AG04449 (cell line): ENCODE measurements around the gene SNF8.

Experiments
- CTCF ChIA-PET: fragments of 350-600 bp; formaldehyde crosslinking; extraction: SDS; loops from one replicate; lab custom pipeline; 2021; ENCODE audit warnings: antibody characterized with exemption; lab: Yijun Ruan, JAX
- POLR2A ChIA-PET: fragments of 400-600, 350-600 bp; formaldehyde crosslinking; extraction: SDS; loops from one replicate; lab custom pipeline; 2020; ENCODE audit warnings: antibody characterized with exemption, inconsistent platforms; lab: Yijun Ruan, JAX
- DNase-seq: peaks from one replicate; pipeline ENCODE4 v3.0.0-alpha.2; 2010; ENCODE audit warnings: low read depth, low spot score
- H3K4me3 ChIP-seq: 2 replicates; pipeline ENCODE4 v1.5.1; 2011; ENCODE audit warnings: low read depth, mild to moderate bottlenecking, control low read depth, low read length
- TF ChIP-seq, protein P1 (sequence below): IDR thresholded peaks from one replicate; pipeline ENCODE4 v1.5.1; 2011; ENCODE audit warnings: mild to moderate bottlenecking, moderate library complexity, low read length, control low read depth, inconsistent platforms; ENCODE audit not compliant: insufficient read depth; ENCODE audit errors: missing control alignments

SNF8 gene

GRCh38 chr17:48970224-48970623, 25.6 kb upstream of the SNF8 start:
- TF ChIP-seq, protein P1, sequence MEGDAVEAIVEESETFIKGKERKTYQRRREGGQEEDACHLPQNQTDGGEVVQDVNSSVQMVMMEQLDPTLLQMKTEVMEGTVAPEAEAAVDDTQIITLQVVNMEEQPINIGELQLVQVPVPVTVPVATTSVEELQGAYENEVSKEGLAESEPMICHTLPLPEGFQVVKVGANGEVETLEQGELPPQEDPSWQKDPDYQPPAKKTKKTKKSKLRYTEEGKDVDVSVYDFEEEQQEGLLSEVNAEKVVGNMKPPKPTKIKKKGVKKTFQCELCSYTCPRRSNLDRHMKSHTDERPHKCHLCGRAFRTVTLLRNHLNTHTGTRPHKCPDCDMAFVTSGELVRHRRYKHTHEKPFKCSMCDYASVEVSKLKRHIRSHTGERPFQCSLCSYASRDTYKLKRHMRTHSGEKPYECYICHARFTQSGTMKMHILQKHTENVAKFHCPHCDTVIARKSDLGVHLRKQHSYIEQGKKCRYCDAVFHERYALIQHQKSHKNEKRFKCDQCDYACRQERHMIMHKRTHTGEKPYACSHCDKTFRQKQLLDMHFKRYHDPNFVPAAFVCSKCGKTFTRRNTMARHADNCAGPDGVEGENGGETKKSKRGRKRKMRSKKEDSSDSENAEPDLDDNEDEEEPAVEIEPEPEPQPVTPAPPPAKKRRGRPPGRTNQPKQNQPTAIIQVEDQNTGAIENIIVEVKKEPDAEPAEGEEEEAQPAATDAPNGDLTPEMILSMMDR = no peak
- ChIA-PET POLR2A (no interaction called here), CTCF (interaction anchor here (1.1 to 2.6 kb wide), 3 partner anchors 9 to 63 kb away, joined by 6 to 11 read pairs (median 7); no protein-coding TSS in a partner anchor)
- no peak overlapping the region for H3K4me3 ChIP-seq
- DNase-seq = no peak

DNA sequence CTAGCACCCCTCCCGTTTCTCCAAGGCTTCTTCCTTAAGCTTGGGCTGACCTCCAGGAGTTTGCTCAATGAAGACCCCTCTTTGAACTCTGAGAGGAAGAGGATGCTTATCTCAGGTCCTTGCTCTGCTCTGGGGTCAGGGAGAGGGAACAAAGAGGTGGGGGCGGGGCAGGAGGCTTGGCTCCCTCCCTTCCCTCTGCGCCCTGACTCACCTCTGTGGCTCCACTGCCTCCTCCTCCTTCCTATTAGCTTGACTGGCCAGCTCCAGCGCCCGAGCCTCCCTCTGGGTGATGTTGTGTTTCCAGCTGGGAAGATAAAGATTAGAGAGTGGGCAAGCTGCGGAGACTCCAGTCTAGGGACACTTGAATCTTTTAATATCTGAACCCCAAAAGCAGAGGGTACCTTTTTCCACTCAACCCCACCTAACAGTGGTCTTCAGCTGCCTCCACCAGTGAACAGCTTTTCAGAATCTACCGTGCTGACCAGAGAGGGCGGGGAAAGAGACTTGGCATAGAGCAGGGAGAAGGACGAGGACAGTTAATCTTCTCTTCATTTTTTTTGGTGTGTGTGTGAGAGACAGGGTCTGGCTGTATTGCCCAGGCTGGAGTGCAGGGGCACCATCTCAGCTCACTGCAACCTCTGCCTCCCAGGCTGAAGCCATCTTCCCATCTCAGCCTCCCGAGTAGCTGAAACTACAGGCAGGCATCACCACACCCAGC, 17.0 kb upstream of the SNF8 start:
- ChIA-PET POLR2A (interaction anchor here (0.6 to 3.1 kb wide), 5 partner anchors 9 to 36 kb away, joined by 3 to 16 read pairs (median 3); partner anchors contain the start of genes IGF2BP1 and SNF8), CTCF (interaction anchor here (0.8 to 6.0 kb wide), 10 partner anchors 8 to 74 kb away, joined by 3 to 39 read pairs (median 6); no protein-coding TSS in a partner anchor)
- DNase-seq = no peak
- no peak overlapping the region for H3K4me3 ChIP-seq
- TF ChIP-seq, protein P1 = no peak

GRCh38 chr17:48960834-48961515, 16.3 kb upstream of the SNF8 start:
- TF ChIP-seq, protein P1 = no peak
- ChIA-PET CTCF (interaction anchor here (0.8 to 6.0 kb wide), 10 partner anchors 8 to 75 kb away, joined by 3 to 39 read pairs (median 4); no protein-coding TSS in a partner anchor), POLR2A (interaction anchor here (0.6 to 3.1 kb wide), 3 partner anchors 12 to 36 kb away, joined by 3 to 16 read pairs (median 4); partner anchors contain the start of genes IGF2BP1 and SNF8)
- DNase-seq = no peak
- 0 out of 2 replicates have a peak overlapping the region, but pooled peaks have one; percentile 12 for H3K4me3 ChIP-seq

DNA sequence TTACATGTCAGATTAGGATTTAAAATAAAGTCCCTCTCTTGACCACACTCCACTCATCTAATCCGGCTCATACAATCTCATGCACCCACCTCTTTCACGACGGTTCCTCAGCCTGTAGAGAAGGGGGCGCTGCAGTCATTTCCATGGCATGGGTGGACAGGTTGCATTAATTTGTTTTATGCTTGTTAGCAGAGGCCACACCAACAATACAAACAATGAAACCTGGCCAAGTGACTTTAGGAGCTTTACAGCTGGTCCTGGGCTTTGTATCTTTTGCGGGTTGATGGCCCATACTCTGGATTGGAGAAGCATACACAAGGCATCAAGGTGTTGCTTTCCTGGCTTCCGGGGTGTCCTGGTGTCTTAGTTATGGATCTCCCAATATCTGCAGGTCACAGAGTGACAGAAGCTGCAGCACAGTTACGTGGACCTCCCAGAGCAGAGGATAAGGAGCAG, 9.7 kb upstream of the SNF8 start:
- no peak for DNase-seq
- no peak overlapping the region for H3K4me3 ChIP-seq
- TF ChIP-seq, protein P1 = peak; percentile 72
- ChIA-PET POLR2A (no interaction called here), CTCF (interaction anchor here (0.6 to 7.3 kb wide), 17 partner anchors 8 to 91 kb away, joined by 3 to 112 read pairs (median 4); partner anchors contain the start of genes SNF8 and UBE2Z)

DNA sequence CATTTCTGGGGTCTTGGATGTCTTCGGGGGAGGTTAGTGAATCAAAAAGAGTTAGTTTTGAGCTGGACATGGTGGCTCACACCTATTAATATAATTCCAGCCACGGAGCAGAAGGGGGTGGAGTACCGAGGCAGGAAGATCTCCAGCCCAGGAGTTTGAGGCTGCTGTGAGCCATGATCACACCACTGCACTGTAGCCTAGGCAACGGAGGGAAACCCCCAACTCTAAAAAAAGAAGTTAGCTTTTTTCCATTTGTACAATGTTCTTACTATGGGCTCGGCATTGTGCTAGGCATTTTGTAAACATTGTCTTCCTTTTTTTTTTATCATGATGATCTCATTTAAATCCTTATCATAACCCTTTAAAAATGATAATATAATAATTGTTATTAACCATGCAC, 8.3 kb upstream of the SNF8 start:
- ChIA-PET POLR2A (no interaction called here), CTCF (interaction anchor here (0.7 to 7.3 kb wide), 6 partner anchors 8 to 85 kb away, joined by 3 to 112 read pairs (median 5); partner anchors contain the start of gene SNF8)
- H3K4me3 ChIP-seq = no peak overlapping the region
- no peak for DNase-seq
- TF ChIP-seq, protein P1 = no peak
